ENCODE measurements around the gene FLOT1.

GRCh38 chr6:30732237-30732943, 10.1 kb downstream of the FLOT1 start:
- TF ChIP-seq POLR2A (IDR thresholded peaks at IDR 0.05): no peak
- TF ChIP-seq CTCF (IDR thresholded peaks at IDR 0.05): no peak
